Measurements from ENCODE around the gene NLN. TPM values are rescaled to one million over a fixed set of nuclear protein-coding genes. Genes with fewer than 3 reads are reported as not detected.
"Not testable (repeated sequence)": the region's sequence is repeated elsewhere in the genome, so short reads cannot be mapped to it uniquely, and the experiment has no call there.

Gene NLN
- total RNA-seq: 10 to 100 TPM in 2 of 4 donors, 1 to 10 TPM in 2; 1.6 to 16.5 (median 9.0) TPM

GRCh38 chr5:65721720-65722574 lies at the start of gene NLN, which contains the start of gene SGTB:
Gene NLN, plus strand, starts transcription at chr5:65722205. Its CDS starts 169 bp downstream, at chr5:65722374.
Gene SGTB, minus strand, starts transcription at chr5:65722109. Its CDS starts 1,302 bp downstream, at chr5:65720807.
- Histone ChIP-seq H3K4me3 (peak within 1 kb of the TSS; percentile 87 to 98 (median 89)), H3K36me3 (no peaks in the 10 kb centered on the region), H3K9me3 (no peaks in the 10 kb centered on the region), H3K27ac (peak within 1 kb of the TSS; percentile 76 to 87 (median 84)), H3K4me1 (peaks cover 0 to 14% (median 3%) of the 10 kb centered on the region in 4 donors), H3K27me3 (no peaks in the 10 kb centered on the region)
- intact Hi-C loops (cut with DNase I; ENCODE audit: low total_unique reads): no loop called here
- TF ChIP-seq EP300 (IDR thresholded peaks at IDR 0.05; ENCODE audit: low read depth): no peak
- TF ChIP-seq POLR2AphosphoS5 (IDR thresholded peaks at IDR 0.05): peak in 2 of 3 donors; percentile 15 to 26
- peak; percentile 18 for TF ChIP-seq POLR2A (IDR thresholded peaks at IDR 0.05)
- in situ Hi-C loops (cut with MboI; ENCODE audit: low pct_ligation_motif_present in 1 of 4, low pct_unique_long_range_greater_than_20kb in 1 of 4, low sequenced_read_pairs in 3 of 4): no loop called here
- WGBS, 2 donors (ENCODE audit: low coverage in 1 of 2): 0% methylated on average over 47 of the region's 92 CpGs; no CpG with 5 or more reads in 1 of the 2 donors
- DNase-seq: peak; percentile 91

GRCh38 chr5:65672796-65673195 lies 49.2 kb upstream of the NLN start:
- no peak for DNase-seq
- no peak for TF ChIP-seq POLR2A (IDR thresholded peaks at IDR 0.05)
- TF ChIP-seq EP300 (IDR thresholded peaks at IDR 0.05; ENCODE audit: low read depth): no peak
- no peak for TF ChIP-seq POLR2AphosphoS5 (IDR thresholded peaks at IDR 0.05)
- TF ChIP-seq CTCF (IDR thresholded peaks at IDR 0.05): no peak
- intact Hi-C loops (cut with DNase I; ENCODE audit: low total_unique reads) (no loop called here), in situ Hi-C loops (cut with MboI; ENCODE audit: low pct_ligation_motif_present in 1 of 4, low pct_unique_long_range_greater_than_20kb in 1 of 4, low sequenced_read_pairs in 3 of 4) (no loop called here)
- Histone ChIP-seq H3K27ac (no peak overlapping the region), H3K27me3 (no peaks in the 10 kb centered on the region), H3K4me3 (no peak overlapping the region), H3K36me3 (peaks cover 0 to 5% (median 0%) of the 10 kb centered on the region in 4 donors), H3K4me1 (no peaks in the 10 kb centered on the region), H3K9me3 (no peaks in the 10 kb centered on the region)
- 84 to 100% methylated on average over 1 of the region's 1 CpG for WGBS, 2 donors (ENCODE audit: low coverage in 1 of 2)

- H3K4me3 ChIP-seq: no peak overlapping the region
- no peaks in the 10 kb centered on the region for H3K9me3 ChIP-seq
- in situ Hi-C loops (cut with MboI; ENCODE audit: low pct_ligation_motif_present in 1 of 4, low pct_unique_long_range_greater_than_20kb in 1 of 4, low sequenced_read_pairs in 3 of 4): no loop called here
- DNase-seq: no peak
- H3K27ac ChIP-seq: no peak overlapping the region
- peaks cover 0 to 11% (median 0%) of the 10 kb centered on the region in 4 donors for H3K36me3 ChIP-seq
- H3K27me3 ChIP-seq: no peaks in the 10 kb centered on the region
- H3K4me1 ChIP-seq: no peaks in the 10 kb centered on the region
- intact Hi-C loops (cut with DNase I; ENCODE audit: low total_unique reads): no loop called here
- TF ChIP-seq EP300 (IDR thresholded peaks at IDR 0.05; ENCODE audit: low read depth) (no peak), CTCF (IDR thresholded peaks at IDR 0.05) (no peak), POLR2A (IDR thresholded peaks at IDR 0.05) (no peak)
These were observed 47.3 kb upstream of the NLN start for GRCh38 chr5:65674749-65675148.

- intact Hi-C loops (cut with DNase I; ENCODE audit: low total_unique reads); H3K36me3 ChIP-seq; in situ Hi-C loops (cut with MboI; ENCODE audit: low pct_ligation_motif_present in 1 of 4, low pct_unique_long_range_greater_than_20kb in 1 of 4, low sequenced_read_pairs in 3 of 4); H3K9me3 ChIP-seq; H3K27me3 ChIP-seq; DNase-seq; H3K4me1 ChIP-seq; H3K27ac ChIP-seq; H3K4me3 ChIP-seq: not testable (repeated sequence)
- 86 to 91% methylated on average over 3 of the region's 3 CpGs for WGBS, 2 donors (ENCODE audit: low coverage in 1 of 2)
These were observed 45.9 kb upstream of the NLN start for GRCh38 chr5:65676056-65676455.

GRCh38 chr5:65682148-65682547 lies 39.9 kb upstream of the NLN start:
- no peaks in the 10 kb centered on the region for H3K9me3 ChIP-seq
- H3K36me3 ChIP-seq: peaks cover 0 to 6% (median 2%) of the 10 kb centered on the region in 4 donors
- no peaks in the 10 kb centered on the region for H3K27me3 ChIP-seq
- intact Hi-C loops (cut with DNase I; ENCODE audit: low total_unique reads) (no loop called here), in situ Hi-C loops (cut with MboI; ENCODE audit: low pct_ligation_motif_present in 1 of 4, low pct_unique_long_range_greater_than_20kb in 1 of 4, low sequenced_read_pairs in 3 of 4) (no loop called here)
- no peak for DNase-seq
- TF ChIP-seq POLR2AphosphoS5 (IDR thresholded peaks at IDR 0.05) (no peak), EP300 (IDR thresholded peaks at IDR 0.05; ENCODE audit: low read depth) (no peak), POLR2A (IDR thresholded peaks at IDR 0.05) (no peak), CTCF (IDR thresholded peaks at IDR 0.05) (no peak)
- H3K27ac ChIP-seq: no peak overlapping the region
- 82 to 95% methylated on average over 3 of the region's 3 CpGs for WGBS, 2 donors (ENCODE audit: low coverage in 1 of 2)
- H3K4me1 ChIP-seq: no peaks in the 10 kb centered on the region
- no peak overlapping the region for H3K4me3 ChIP-seq
